ENCODE measurements around the gene ARX.

ARX gene

GRCh38 chrX:25016938-25017598 is 1.3 kb upstream of the ARX start:
- no peak overlapping the region for H3K27ac ChIP-seq (ENCODE audit: low read depth in 2 of 2, low read length in 2 of 2)
- H3K9ac ChIP-seq (ENCODE audit: low read depth in 1 of 2, low read length in 2 of 2): no peak overlapping the region
- peaks cover 2 to 3% of the 10 kb centered on the region in 2 donors for H3K4me1 ChIP-seq (ENCODE audit: control insufficient read depth in 2 of 2, insufficient read depth in 2 of 2, low read length in 2 of 2)
- no peak overlapping the region for H3K4me3 ChIP-seq (ENCODE audit: low read length in 2 of 2)
- H3K36me3 ChIP-seq (ENCODE audit: control insufficient read depth in 2 of 2, insufficient read depth in 2 of 2, low read length in 2 of 2): no peaks in the 10 kb centered on the region
- H3K27me3 ChIP-seq (ENCODE audit: control insufficient read depth in 2 of 2, insufficient read depth in 2 of 2, low read length in 2 of 2): peaks cover 58 to 64% of the 10 kb centered on the region in 2 donors
- H3K9me3 ChIP-seq (ENCODE audit: control insufficient read depth in 2 of 2, low read length in 2 of 2): no peaks in the 10 kb centered on the region

GRCh38 chrX:25016361-25016671 is 551 bp upstream of the ARX start:
- Histone ChIP-seq H3K27ac (ENCODE audit: low read depth in 2 of 2, low read length in 2 of 2) (no peak overlapping the region), H3K4me1 (ENCODE audit: control insufficient read depth in 2 of 2, insufficient read depth in 2 of 2, low read length in 2 of 2) (peaks cover 2 to 3% of the 10 kb centered on the region in 2 donors), H3K36me3 (ENCODE audit: control insufficient read depth in 2 of 2, insufficient read depth in 2 of 2, low read length in 2 of 2) (no peaks in the 10 kb centered on the region), H3K27me3 (ENCODE audit: control insufficient read depth in 2 of 2, insufficient read depth in 2 of 2, low read length in 2 of 2) (peaks cover 58 to 64% of the 10 kb centered on the region in 2 donors), H3K9ac (ENCODE audit: low read depth in 1 of 2, low read length in 2 of 2) (no peak overlapping the region), H3K9me3 (ENCODE audit: control insufficient read depth in 2 of 2, low read length in 2 of 2) (no peaks in the 10 kb centered on the region), H3K4me3 (ENCODE audit: low read length in 2 of 2) (no peak overlapping the region)

- Histone ChIP-seq H3K27me3 (ENCODE audit: control insufficient read depth in 2 of 2, insufficient read depth in 2 of 2, low read length in 2 of 2) (peaks cover 46 to 63% of the 10 kb centered on the region in 2 donors), H3K27ac (ENCODE audit: low read depth in 2 of 2, low read length in 2 of 2) (no peak overlapping the region), H3K9me3 (ENCODE audit: control insufficient read depth in 2 of 2, low read length in 2 of 2) (no peaks in the 10 kb centered on the region), H3K4me3 (ENCODE audit: low read length in 2 of 2) (no peak overlapping the region), H3K36me3 (ENCODE audit: control insufficient read depth in 2 of 2, insufficient read depth in 2 of 2, low read length in 2 of 2) (no peaks in the 10 kb centered on the region), H3K9ac (ENCODE audit: low read depth in 1 of 2, low read length in 2 of 2) (no peak overlapping the region), H3K4me1 (ENCODE audit: control insufficient read depth in 2 of 2, insufficient read depth in 2 of 2, low read length in 2 of 2) (no peaks in the 10 kb centered on the region)
These were observed 1.4 kb downstream of the ARX start for GRCh38 chrX:25014366-25014838.

DNA sequence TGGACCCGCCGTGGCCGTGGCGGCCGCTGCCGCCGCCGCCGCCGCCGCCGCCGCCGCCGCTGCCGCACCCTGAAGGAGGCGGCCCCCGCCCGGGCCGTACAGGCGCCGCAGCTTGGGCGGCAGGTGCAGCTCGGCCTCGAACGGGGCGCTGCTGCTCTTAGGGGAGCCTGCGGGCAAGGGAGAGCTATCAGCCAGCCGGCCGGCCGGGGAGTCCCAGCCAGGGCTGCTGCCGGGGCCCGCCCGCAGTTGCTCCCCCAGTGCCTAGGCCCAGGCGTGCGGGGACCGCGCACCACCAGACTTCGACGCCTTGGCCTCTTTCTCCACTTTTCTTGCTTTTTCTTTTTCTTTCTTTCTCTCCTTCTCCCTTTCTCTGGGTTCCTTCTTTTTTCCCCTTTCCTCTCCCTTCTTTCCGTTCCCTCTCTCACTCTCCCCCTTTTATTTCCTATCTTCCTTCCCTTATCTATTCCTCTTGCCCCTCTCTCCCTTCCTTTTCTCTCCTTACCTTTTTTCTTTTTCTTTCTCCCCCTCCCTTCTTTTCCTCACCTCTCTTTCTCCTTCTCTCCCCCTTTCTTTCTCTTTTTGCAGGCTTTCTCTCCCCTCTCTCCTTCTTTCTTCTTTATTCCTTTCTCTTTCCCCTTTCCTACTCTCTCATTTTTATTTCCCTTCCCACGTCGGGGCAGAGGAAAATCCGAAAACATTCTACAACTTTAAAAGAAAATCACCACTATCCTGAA is 2.0 kb downstream of the ARX start:
- Histone ChIP-seq H3K27me3 (ENCODE audit: control insufficient read depth in 2 of 2, insufficient read depth in 2 of 2, low read length in 2 of 2) (peaks cover 46 to 65% of the 10 kb centered on the region in 2 donors), H3K4me1 (ENCODE audit: control insufficient read depth in 2 of 2, insufficient read depth in 2 of 2, low read length in 2 of 2) (no peaks in the 10 kb centered on the region), H3K9ac (ENCODE audit: low read depth in 1 of 2, low read length in 2 of 2) (no peak overlapping the region), H3K36me3 (ENCODE audit: control insufficient read depth in 2 of 2, insufficient read depth in 2 of 2, low read length in 2 of 2) (no peaks in the 10 kb centered on the region), H3K27ac (ENCODE audit: low read depth in 2 of 2, low read length in 2 of 2) (no peak overlapping the region), H3K9me3 (ENCODE audit: control insufficient read depth in 2 of 2, low read length in 2 of 2) (no peaks in the 10 kb centered on the region), H3K4me3 (ENCODE audit: low read length in 2 of 2) (no peak overlapping the region)

- no peaks in the 10 kb centered on the region for H3K4me1 ChIP-seq (ENCODE audit: control insufficient read depth in 2 of 2, insufficient read depth in 2 of 2, low read length in 2 of 2)
- H3K9ac ChIP-seq (ENCODE audit: low read depth in 1 of 2, low read length in 2 of 2): peak overlapping the region in 1 of 2 donors; percentile 8
- H3K27ac ChIP-seq (ENCODE audit: low read depth in 2 of 2, low read length in 2 of 2): no peak overlapping the region
- H3K27me3 ChIP-seq (ENCODE audit: control insufficient read depth in 2 of 2, insufficient read depth in 2 of 2, low read length in 2 of 2): peaks cover 44 to 69% of the 10 kb centered on the region in 2 donors
- H3K36me3 ChIP-seq (ENCODE audit: control insufficient read depth in 2 of 2, insufficient read depth in 2 of 2, low read length in 2 of 2): no peaks in the 10 kb centered on the region
- peak overlapping the region; percentile 17 to 26 for H3K4me3 ChIP-seq (ENCODE audit: low read length in 2 of 2)
- H3K9me3 ChIP-seq (ENCODE audit: control insufficient read depth in 2 of 2, low read length in 2 of 2): no peaks in the 10 kb centered on the region
These were observed 2.8 kb downstream of the ARX start for GRCh38 chrX:25012793-25013631.

DNA sequence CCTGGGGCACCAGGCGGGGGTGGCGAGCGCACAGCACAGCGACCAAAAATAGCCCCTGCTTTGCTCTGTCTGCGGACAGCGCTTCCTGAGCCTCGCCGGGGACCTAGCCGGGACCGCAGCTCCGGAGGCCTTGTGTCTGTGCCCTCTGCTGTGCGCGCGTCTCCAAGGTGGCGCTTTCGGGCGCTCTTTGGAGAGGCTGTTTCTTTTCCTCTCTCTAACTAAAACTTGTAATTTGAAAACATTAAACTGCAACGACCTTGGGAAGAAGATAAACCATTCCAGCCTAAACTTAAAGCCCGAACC is 3.4 kb downstream of the ARX start:
- peak overlapping the region in 1 of 2 donors; percentile 1 for H3K9ac ChIP-seq (ENCODE audit: low read depth in 1 of 2, low read length in 2 of 2)
- no peak overlapping the region for H3K4me3 ChIP-seq (ENCODE audit: low read length in 2 of 2)
- H3K27ac ChIP-seq (ENCODE audit: low read depth in 2 of 2, low read length in 2 of 2): no peak overlapping the region
- H3K36me3 ChIP-seq (ENCODE audit: control insufficient read depth in 2 of 2, insufficient read depth in 2 of 2, low read length in 2 of 2): no peaks in the 10 kb centered on the region
- H3K4me1 ChIP-seq (ENCODE audit: control insufficient read depth in 2 of 2, insufficient read depth in 2 of 2, low read length in 2 of 2): no peaks in the 10 kb centered on the region
- no peaks in the 10 kb centered on the region for H3K9me3 ChIP-seq (ENCODE audit: control insufficient read depth in 2 of 2, low read length in 2 of 2)
- H3K27me3 ChIP-seq (ENCODE audit: control insufficient read depth in 2 of 2, insufficient read depth in 2 of 2, low read length in 2 of 2): peaks cover 45 to 69% of the 10 kb centered on the region in 2 donors

DNA sequence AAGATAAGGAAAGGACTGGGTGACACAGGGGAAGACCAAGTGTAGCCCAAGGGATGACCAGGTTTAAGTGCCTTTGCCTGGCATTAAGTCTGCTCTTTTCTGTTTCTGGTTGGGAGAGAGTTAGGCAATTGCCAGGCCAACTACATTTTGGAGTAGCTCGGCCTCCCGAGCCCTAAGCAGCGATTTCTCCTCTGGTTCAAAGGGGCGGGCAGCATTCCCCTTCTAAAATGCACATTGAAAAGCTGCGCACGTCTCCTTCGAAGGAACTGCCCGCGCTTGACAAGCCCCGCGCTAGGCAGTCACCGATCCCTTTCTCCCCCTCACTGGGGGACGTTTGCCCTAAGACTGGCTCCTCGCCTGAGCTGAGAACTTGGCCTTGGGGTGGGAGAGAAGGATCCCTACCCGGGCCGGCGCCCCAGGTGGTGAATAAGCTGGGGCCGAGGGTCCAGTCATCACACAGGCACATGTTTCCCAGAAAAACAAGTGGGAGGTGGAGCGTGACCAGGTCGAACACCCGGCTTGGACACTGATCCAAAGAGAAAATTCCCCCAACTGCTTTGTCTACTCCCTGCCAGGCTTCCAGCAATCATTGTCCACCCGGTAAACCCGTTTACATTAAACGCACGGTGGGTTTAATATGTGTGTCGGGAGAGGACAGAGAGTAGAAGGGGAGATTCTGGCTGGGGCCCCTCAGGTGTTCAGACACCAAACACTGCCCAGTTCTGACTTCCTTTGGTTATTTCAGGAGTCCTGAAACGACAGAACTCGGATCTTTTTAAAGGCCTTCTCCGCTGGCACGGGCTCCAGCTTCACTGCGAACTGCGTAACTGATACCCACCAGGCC is 4.0 kb downstream of the ARX start:
- Histone ChIP-seq H3K4me3 (ENCODE audit: low read length in 2 of 2) (no peak overlapping the region), H3K27me3 (ENCODE audit: control insufficient read depth in 2 of 2, insufficient read depth in 2 of 2, low read length in 2 of 2) (peaks cover 44 to 64% of the 10 kb centered on the region in 2 donors), H3K36me3 (ENCODE audit: control insufficient read depth in 2 of 2, insufficient read depth in 2 of 2, low read length in 2 of 2) (no peaks in the 10 kb centered on the region), H3K4me1 (ENCODE audit: control insufficient read depth in 2 of 2, insufficient read depth in 2 of 2, low read length in 2 of 2) (no peaks in the 10 kb centered on the region), H3K27ac (ENCODE audit: low read depth in 2 of 2, low read length in 2 of 2) (no peak overlapping the region), H3K9ac (ENCODE audit: low read depth in 1 of 2, low read length in 2 of 2) (peak overlapping the region in 1 of 2 donors; percentile 1), H3K9me3 (ENCODE audit: control insufficient read depth in 2 of 2, low read length in 2 of 2) (no peaks in the 10 kb centered on the region)

DNA sequence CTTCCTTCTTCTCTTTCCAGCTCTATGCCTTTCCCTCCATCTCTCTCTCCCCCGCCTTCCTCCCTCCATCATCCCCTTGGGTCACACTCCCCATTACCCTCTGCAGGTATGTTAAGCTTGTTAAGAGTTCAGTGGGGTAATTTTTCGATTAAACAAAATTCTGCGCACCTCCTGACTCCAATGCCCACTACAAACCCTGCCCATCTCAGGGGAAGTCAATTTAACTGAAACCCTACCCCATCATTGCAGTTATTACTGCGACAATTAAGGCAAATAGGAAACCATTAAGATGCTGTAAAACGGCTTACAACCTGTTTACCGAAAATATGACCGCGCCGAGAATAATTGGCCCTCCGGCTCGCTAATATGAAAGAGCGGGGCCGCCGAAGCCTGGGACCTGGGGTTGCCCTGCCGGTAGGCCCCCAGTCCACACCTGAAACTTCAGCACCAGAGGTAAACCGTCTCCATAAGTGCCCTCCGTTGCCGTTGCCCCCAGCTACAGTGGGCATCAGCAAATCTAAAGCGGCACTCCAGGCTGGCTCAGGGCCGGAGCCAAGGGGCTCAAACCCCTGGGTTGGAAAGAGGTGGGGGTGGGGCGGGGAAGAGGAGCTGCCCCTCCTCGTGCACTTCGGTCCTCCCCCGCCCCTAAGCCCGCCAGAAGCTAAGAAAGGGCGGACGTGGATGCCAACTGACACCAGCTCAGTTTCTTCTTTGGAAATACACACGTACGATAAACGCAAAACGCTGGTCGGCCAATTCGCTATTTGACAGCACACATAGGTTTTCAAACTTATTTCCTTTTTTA is 4.8 kb downstream of the ARX start:
- Histone ChIP-seq H3K4me1 (ENCODE audit: control insufficient read depth in 2 of 2, insufficient read depth in 2 of 2, low read length in 2 of 2) (no peaks in the 10 kb centered on the region), H3K27me3 (ENCODE audit: control insufficient read depth in 2 of 2, insufficient read depth in 2 of 2, low read length in 2 of 2) (peaks cover 42 to 64% of the 10 kb centered on the region in 2 donors), H3K9ac (ENCODE audit: low read depth in 1 of 2, low read length in 2 of 2) (no peak overlapping the region), H3K9me3 (ENCODE audit: control insufficient read depth in 2 of 2, low read length in 2 of 2) (no peaks in the 10 kb centered on the region), H3K4me3 (ENCODE audit: low read length in 2 of 2) (no peak overlapping the region), H3K27ac (ENCODE audit: low read depth in 2 of 2, low read length in 2 of 2) (no peak overlapping the region), H3K36me3 (ENCODE audit: control insufficient read depth in 2 of 2, insufficient read depth in 2 of 2, low read length in 2 of 2) (no peaks in the 10 kb centered on the region)

- H3K4me1 ChIP-seq (ENCODE audit: control insufficient read depth in 2 of 2, insufficient read depth in 2 of 2, low read length in 2 of 2): no peaks in the 10 kb centered on the region
- H3K9me3 ChIP-seq (ENCODE audit: control insufficient read depth in 2 of 2, low read length in 2 of 2): no peaks in the 10 kb centered on the region
- H3K9ac ChIP-seq (ENCODE audit: low read depth in 1 of 2, low read length in 2 of 2): no peak overlapping the region
- H3K4me3 ChIP-seq (ENCODE audit: low read length in 2 of 2): no peak overlapping the region
- peaks cover 56 to 60% of the 10 kb centered on the region in 2 donors for H3K27me3 ChIP-seq (ENCODE audit: control insufficient read depth in 2 of 2, insufficient read depth in 2 of 2, low read length in 2 of 2)
- no peaks in the 10 kb centered on the region for H3K36me3 ChIP-seq (ENCODE audit: control insufficient read depth in 2 of 2, insufficient read depth in 2 of 2, low read length in 2 of 2)
- H3K27ac ChIP-seq (ENCODE audit: low read depth in 2 of 2, low read length in 2 of 2): no peak overlapping the region
These were observed 6.4 kb downstream of the ARX start for GRCh38 chrX:25009407-25009806.

Measured in mucosa of rectum (tissue), 2 donors.